Mesodermal cell (in vitro differentiated cells): Measurements from ENCODE around the gene TTC28.

ENCODE experiments used
- H3K27ac ChIP-seq: 2 replicates; pipeline ENCODE4 v1.7.0; 2013; ENCODE audit warnings: mild to moderate bottlenecking, low read depth, low read length, moderate library complexity; ENCODE audit not compliant: severe bottlenecking
- H3K36me3 ChIP-seq: 2 replicates; pipeline ENCODE4 v1.7.1; 2013; ENCODE audit warnings: mild to moderate bottlenecking, low read length, moderate library complexity; ENCODE audit not compliant: control insufficient read depth, insufficient read depth
- H3K4me1 ChIP-seq: one replicate; pipeline ENCODE4 v1.7.1; 2013; ENCODE audit warnings: mild to moderate bottlenecking, low read length; ENCODE audit not compliant: insufficient read depth, control insufficient read depth, poor library complexity, severe bottlenecking
- H3K4me3 ChIP-seq: 2 replicates; pipeline ENCODE4 v1.7.0; 2013; ENCODE audit warnings: low read length, control low read depth, mild to moderate bottlenecking; ENCODE audit not compliant: insufficient read depth, poor library complexity, severe bottlenecking; ENCODE audit errors: extremely low read depth
- H3K9me3 ChIP-seq: 2 replicates; pipeline ENCODE4 v1.7.1; 2013; ENCODE audit warnings: mild to moderate bottlenecking, low read length, moderate library complexity; ENCODE audit not compliant: control insufficient read depth
- WGBS, 2 experiments: methylation state at CpG; one replicate each; pipeline ENCODE4 v1.1.5; 2013; ENCODE audit warnings: missing lambda C conversion rate in 2 of 2; ENCODE audit not compliant: insufficient coverage in 2 of 2; 5-methylcytosine and 5-hydroxymethylcytosine counted together

TTC28 gene

DNA sequence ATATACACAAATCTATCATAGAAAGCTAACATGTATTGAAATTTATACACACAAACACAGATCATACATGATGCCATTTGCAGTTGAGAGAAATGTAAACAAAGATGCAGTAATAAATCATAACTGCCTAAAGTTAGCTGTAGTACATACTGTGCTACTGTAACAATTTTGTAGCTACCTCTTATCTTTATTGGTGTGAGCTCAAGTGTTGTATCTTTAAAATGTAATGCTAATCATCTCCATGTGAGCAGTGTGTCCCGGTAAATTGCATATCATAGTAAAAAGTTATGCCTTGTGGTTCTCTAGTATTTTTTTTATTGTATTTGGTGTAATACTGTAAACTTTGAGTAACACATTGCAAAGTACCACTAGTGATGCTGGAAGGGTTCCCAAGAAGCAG is 743.7 kb downstream of the TTC28 start:
- Histone ChIP-seq H3K27ac (no peak overlapping the region), H3K36me3 (peaks cover 4% of the 10 kb centered on the region), H3K9me3 (no peaks in the 10 kb centered on the region), H3K4me1 (peaks cover 3% of the 10 kb centered on the region), H3K4me3 (no peak overlapping the region)
- no CpG with 5 or more reads among the region's 1 CpG for WGBS, 2 experiments

- peaks cover 14% of the 10 kb centered on the region for H3K4me1 ChIP-seq
- H3K9me3 ChIP-seq: no peaks in the 10 kb centered on the region
- WGBS, 2 experiments: 96% methylated on average over 4 of the region's 5 CpGs; no CpG with 5 or more reads in 1 of the 2 experiments
Observed at GRCh38 chr22:27934069-27934468, 745.6 kb downstream of the TTC28 start.

DNA sequence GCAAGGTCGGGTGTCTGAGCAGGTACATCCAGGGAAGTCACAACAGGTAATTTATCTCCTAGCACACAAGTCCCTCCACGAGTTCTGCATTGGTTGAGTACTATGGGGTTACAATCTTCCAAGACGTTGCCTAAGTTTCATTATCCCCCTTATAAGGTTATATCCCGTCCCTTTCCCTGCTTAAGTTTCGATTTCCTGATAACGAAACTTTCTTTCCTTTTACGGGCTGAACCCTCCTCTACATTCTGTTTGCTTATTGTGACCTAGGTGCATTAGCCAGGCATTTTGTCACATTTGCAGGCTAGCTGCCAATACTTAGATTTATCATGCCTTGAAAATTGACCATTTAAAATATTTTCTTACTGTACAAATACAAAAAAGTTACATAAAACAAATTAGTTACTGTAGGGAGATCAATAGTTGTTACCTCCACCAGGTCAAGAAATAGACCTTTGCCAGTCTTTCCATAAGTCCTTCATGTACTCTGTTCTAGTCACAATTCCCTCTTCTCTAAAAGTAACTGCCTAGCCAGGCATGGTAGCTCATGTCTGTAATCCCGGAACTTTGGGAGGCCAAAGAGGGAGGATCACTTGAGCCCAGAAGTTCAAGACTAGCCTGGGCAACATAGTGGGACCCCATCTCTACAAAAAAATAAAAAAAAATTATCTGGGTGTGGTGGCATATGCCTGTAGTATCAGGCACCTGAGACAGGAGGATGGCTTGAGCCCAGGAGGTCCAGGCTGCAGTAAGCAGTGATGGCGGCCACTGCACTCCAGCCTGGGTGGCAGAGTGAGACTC is 746.3 kb downstream of the TTC28 start:
- Histone ChIP-seq H3K27ac (no peak overlapping the region), H3K36me3 (peaks cover 4% of the 10 kb centered on the region), H3K9me3 (no peaks in the 10 kb centered on the region), H3K4me3 (no peak overlapping the region), H3K4me1 (peaks cover 14% of the 10 kb centered on the region)
- WGBS, 2 experiments: 99 to 100% methylated on average over 5 to 6 of the region's 9 CpGs

More at GRCh38 chr22:27934069-27934468, 745.6 kb downstream of the TTC28 start:
- Histone ChIP-seq H3K36me3 (peaks cover 4% of the 10 kb centered on the region), H3K27ac (no peak overlapping the region), H3K4me3 (no peak overlapping the region)

GRCh38 chr22:27930331-27931060 is 749.1 kb downstream of the TTC28 start:
- H3K36me3 ChIP-seq: peaks cover 5% of the 10 kb centered on the region
- no peak overlapping the region for H3K4me3 ChIP-seq
- peak overlapping the region; percentile 41 for H3K27ac ChIP-seq
- 90% methylated on average over 2 of the region's 3 CpGs; no CpG with 5 or more reads in 1 of the 2 experiments for WGBS, 2 experiments
- H3K4me1 ChIP-seq: peaks cover 14% of the 10 kb centered on the region
- H3K9me3 ChIP-seq: no peaks in the 10 kb centered on the region
